ENCODE results near the gene PHF21A. TPM values are rescaled to one million over a fixed set of nuclear protein-coding genes. Genes with fewer than 3 reads are reported as not detected.

The PHF21A gene
- total RNA-seq, 2 donors from 2014 or later, result 24.7 to 48.0 TPM

- peak overlapping the region in 1 of 2 donors; percentile 2 for H3K27ac ChIP-seq
- no peak for DNase-seq (ENCODE audit: low spot score)
These were observed 55.6 kb downstream of the PHF21A start for GRCh38 chr11:46065681-46066080.

DNA sequence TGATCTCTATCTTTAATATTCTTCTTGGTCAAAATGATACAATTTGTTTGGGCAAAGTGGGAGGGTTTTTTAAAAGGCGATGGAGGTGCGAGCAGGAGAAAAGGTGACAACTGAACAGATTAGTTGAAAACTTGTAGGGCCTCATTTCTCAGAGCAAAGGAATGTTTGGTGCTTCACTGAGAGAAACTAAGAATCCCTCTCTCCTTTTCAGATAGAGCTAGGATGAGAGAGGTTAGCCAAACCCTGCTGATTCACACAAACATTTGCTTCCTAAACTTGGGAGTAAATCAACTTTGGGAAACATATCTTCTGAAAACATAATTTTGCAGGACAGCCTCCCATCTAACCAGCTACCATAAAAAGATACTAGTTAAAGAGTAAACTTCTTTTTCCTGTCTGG lies 57.0 kb downstream of the PHF21A start:
- TF ChIP-seq, protein P1, sequence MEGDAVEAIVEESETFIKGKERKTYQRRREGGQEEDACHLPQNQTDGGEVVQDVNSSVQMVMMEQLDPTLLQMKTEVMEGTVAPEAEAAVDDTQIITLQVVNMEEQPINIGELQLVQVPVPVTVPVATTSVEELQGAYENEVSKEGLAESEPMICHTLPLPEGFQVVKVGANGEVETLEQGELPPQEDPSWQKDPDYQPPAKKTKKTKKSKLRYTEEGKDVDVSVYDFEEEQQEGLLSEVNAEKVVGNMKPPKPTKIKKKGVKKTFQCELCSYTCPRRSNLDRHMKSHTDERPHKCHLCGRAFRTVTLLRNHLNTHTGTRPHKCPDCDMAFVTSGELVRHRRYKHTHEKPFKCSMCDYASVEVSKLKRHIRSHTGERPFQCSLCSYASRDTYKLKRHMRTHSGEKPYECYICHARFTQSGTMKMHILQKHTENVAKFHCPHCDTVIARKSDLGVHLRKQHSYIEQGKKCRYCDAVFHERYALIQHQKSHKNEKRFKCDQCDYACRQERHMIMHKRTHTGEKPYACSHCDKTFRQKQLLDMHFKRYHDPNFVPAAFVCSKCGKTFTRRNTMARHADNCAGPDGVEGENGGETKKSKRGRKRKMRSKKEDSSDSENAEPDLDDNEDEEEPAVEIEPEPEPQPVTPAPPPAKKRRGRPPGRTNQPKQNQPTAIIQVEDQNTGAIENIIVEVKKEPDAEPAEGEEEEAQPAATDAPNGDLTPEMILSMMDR (IDR thresholded peaks at IDR 0.05), result no peak
- TF ChIP-seq POLR2A (IDR thresholded peaks at IDR 0.05) (no peak), POLR2AphosphoS5 (IDR thresholded peaks at IDR 0.05) (no peak)
- WGBS, result 68% methylated on average over 2 of the region's 2 CpGs

More at GRCh38 chr11:46065681-46066080, 55.6 kb downstream of the PHF21A start:
- Histone ChIP-seq H3K27me3 (replicated peaks; ENCODE audit: insufficient read depth) (no peaks in the 10 kb centered on the region), H3K4me3 (no peak overlapping the region), H3K4me1 (replicated peaks) (no peaks in the 10 kb centered on the region), H3K9me3 (no peaks in the 10 kb centered on the region), H3K36me3 (no peaks in the 10 kb centered on the region)
- WGBS, result 89% methylated on average over 3 of the region's 3 CpGs
- TF ChIP-seq POLR2AphosphoS5 (IDR thresholded peaks at IDR 0.05), result no peak
- TF ChIP-seq POLR2A (IDR thresholded peaks at IDR 0.05), result no peak
- TF ChIP-seq, protein P1 (IDR thresholded peaks at IDR 0.05), result no peak
- intact Hi-C loops (cut with DNase I), result no loop called here

GRCh38 chr11:46063138-46063537 lies 58.1 kb downstream of the PHF21A start:
- DNase-seq (ENCODE audit: low spot score), result no peak
- WGBS, result 96% methylated on average over 3 of the region's 3 CpGs
- Histone ChIP-seq H3K9me3 (no peaks in the 10 kb centered on the region), H3K27me3 (replicated peaks; ENCODE audit: insufficient read depth) (no peaks in the 10 kb centered on the region), H3K4me1 (replicated peaks) (no peaks in the 10 kb centered on the region), H3K4me3 (no peak overlapping the region), H3K27ac (no peak overlapping the region), H3K36me3 (no peaks in the 10 kb centered on the region)
- intact Hi-C loops (cut with DNase I), result no loop called here
- TF ChIP-seq POLR2AphosphoS5 (IDR thresholded peaks at IDR 0.05), result no peak
- TF ChIP-seq, protein P1 (IDR thresholded peaks at IDR 0.05), result no peak
- no peak for TF ChIP-seq POLR2A (IDR thresholded peaks at IDR 0.05)

More for the DNA sequence above, 57.0 kb downstream of the PHF21A start:
- H3K4me1 ChIP-seq (replicated peaks), result no peaks in the 10 kb centered on the region
- H3K27me3 ChIP-seq (replicated peaks; ENCODE audit: insufficient read depth), result no peaks in the 10 kb centered on the region
- H3K27ac ChIP-seq, result no peak overlapping the region
- no peak overlapping the region for H3K4me3 ChIP-seq
- H3K9me3 ChIP-seq, result no peaks in the 10 kb centered on the region
- intact Hi-C loops (cut with DNase I), result no loop called here
- no peaks in the 10 kb centered on the region for H3K36me3 ChIP-seq
- DNase-seq (ENCODE audit: low spot score), result no peak

GRCh38 chr11:46060013-46060412 lies 61.2 kb downstream of the PHF21A start:
- TF ChIP-seq, protein P1 (IDR thresholded peaks at IDR 0.05), result no peak
- TF ChIP-seq POLR2AphosphoS5 (IDR thresholded peaks at IDR 0.05) (no peak), POLR2A (IDR thresholded peaks at IDR 0.05) (no peak)
- Histone ChIP-seq H3K4me1 (replicated peaks) (no peaks in the 10 kb centered on the region), H3K36me3 (no peaks in the 10 kb centered on the region), H3K27ac (no peak overlapping the region), H3K27me3 (replicated peaks; ENCODE audit: insufficient read depth) (no peaks in the 10 kb centered on the region), H3K4me3 (no peak overlapping the region), H3K9me3 (no peaks in the 10 kb centered on the region)
- WGBS, result 98% methylated on average over 2 of the region's 2 CpGs
- intact Hi-C loops (cut with DNase I), result no loop called here
- no peak for DNase-seq (ENCODE audit: low spot score)

GRCh38 chr11:46057489-46057888 lies 63.8 kb downstream of the PHF21A start:
- Histone ChIP-seq H3K9me3 (no peaks in the 10 kb centered on the region), H3K27me3 (replicated peaks; ENCODE audit: insufficient read depth) (no peaks in the 10 kb centered on the region), H3K4me3 (no peak overlapping the region), H3K27ac (no peak overlapping the region), H3K4me1 (replicated peaks) (no peaks in the 10 kb centered on the region), H3K36me3 (no peaks in the 10 kb centered on the region)
- intact Hi-C loops (cut with DNase I), result no loop called here
- no peak for DNase-seq (ENCODE audit: low spot score)
- 62% methylated on average over 2 of the region's 2 CpGs for WGBS
- no peak for TF ChIP-seq POLR2AphosphoS5 (IDR thresholded peaks at IDR 0.05)
- TF ChIP-seq POLR2A (IDR thresholded peaks at IDR 0.05), result no peak
- TF ChIP-seq, protein P1 (IDR thresholded peaks at IDR 0.05), result no peak
